HepG2 (cell line): Measurements from ENCODE around the gene METTL1. TPM values are rescaled to one million over a fixed set of nuclear protein-coding genes. Genes with fewer than 3 reads are reported as not detected.

Experiments used
- ARID5B ChIP-seq: IDR thresholded peaks from 2 replicates; pipeline ENCODE4 v1.4.0; 2020; ENCODE audit warnings: mild to moderate bottlenecking, missing genetic modification reagents
- ARNT2 ChIP-seq: sonication (generic); formaldehyde crosslinking; IDR thresholded peaks from 2 replicates; pipeline ENCODE4 v1.8.0; 2022; ENCODE audit warnings: mild to moderate bottlenecking, low read depth, missing genetic modification reagents, moderate library complexity
- CBX1 ChIP-seq: IDR thresholded peaks from one replicate; pipeline ENCODE4 v1.6.1; 2016; ENCODE audit warnings: antibody characterized with exemption, low read depth
- CREM ChIP-seq, 2 experiments: sonication (generic) in 1 of 2; formaldehyde crosslinking in 1 of 2; IDR thresholded peaks; 2 replicates each; pipeline versions ENCODE4 v1.4.0 to v1.6.1; 2016 to 2020; ENCODE audit warnings: antibody characterized with exemption in 1 of 2, mild to moderate bottlenecking in 1 of 2, missing genetic modification reagents in 1 of 2
- GATAD2A ChIP-seq: IDR thresholded peaks from 2 replicates; pipeline ENCODE4 v1.6.1; 2016
- GTF3A ChIP-seq: sonication (generic); formaldehyde crosslinking; conservative IDR thresholded peaks from 2 replicates; pipeline ENCODE4 v1.4.0; 2020; ENCODE audit warnings: mild to moderate bottlenecking, missing genetic modification reagents
- MNT ChIP-seq: fragments of 450-650 bp; IDR thresholded peaks from 2 replicates; pipeline ENCODE4 v1.6.1; 2016
- MTA3 ChIP-seq: sonication (generic); formaldehyde crosslinking; IDR thresholded peaks from 2 replicates; pipeline ENCODE4 v1.4.0; 2020; ENCODE audit warnings: missing genetic modification reagents
- NFE2 ChIP-seq: sonication (generic); formaldehyde crosslinking; IDR thresholded peaks from 2 replicates; pipeline ENCODE4 v1.4.0; 2020; ENCODE audit warnings: missing genetic modification reagents
- NFKBIZ ChIP-seq: IDR thresholded peaks from 2 replicates; pipeline ENCODE4 v1.6.1; 2018; ENCODE audit warnings: missing genetic modification reagents, missing compliant biosample characterization
- POGZ ChIP-seq: sonication (generic); formaldehyde crosslinking; IDR thresholded peaks from 2 replicates; pipeline ENCODE4 v1.4.0; 2020; ENCODE audit warnings: mild to moderate bottlenecking, missing genetic modification reagents
- SMYD3 ChIP-seq: sonication (generic); formaldehyde crosslinking; IDR thresholded peaks from 2 replicates; pipeline ENCODE4 v1.8.1; 2023; ENCODE audit warnings: mild to moderate bottlenecking, missing genetic modification reagents
- SRY ChIP-seq: sonication (generic); formaldehyde crosslinking; IDR thresholded peaks from 2 replicates; pipeline ENCODE4 v1.8.0; 2022; ENCODE audit warnings: mild to moderate bottlenecking, missing genetic modification reagents
- STAT5B ChIP-seq: sonication (generic); formaldehyde crosslinking; IDR thresholded peaks from 2 replicates; pipeline ENCODE4 v1.4.0; 2020; ENCODE audit warnings: missing genetic modification reagents
- ZBTB34 ChIP-seq: sonication (generic); formaldehyde crosslinking; IDR thresholded peaks from 2 replicates; pipeline ENCODE4 v1.8.0; 2022; ENCODE audit warnings: mild to moderate bottlenecking, missing genetic modification reagents
- ZNF232 ChIP-seq: sonication (generic); formaldehyde crosslinking; IDR thresholded peaks from 2 replicates; pipeline ENCODE4 v1.4.0; 2020; ENCODE audit warnings: missing genetic modification reagents, borderline replicate concordance
- ZNF276 ChIP-seq: sonication (generic); formaldehyde crosslinking; IDR thresholded peaks from 2 replicates; pipeline ENCODE4 v1.4.0; 2020; ENCODE audit warnings: mild to moderate bottlenecking, low read depth, missing genetic modification reagents
- ZNF367 ChIP-seq: sonication (generic); formaldehyde crosslinking; IDR thresholded peaks from 2 replicates; pipeline ENCODE4 v1.4.0; 2020; ENCODE audit warnings: missing genetic modification reagents, borderline replicate concordance
- ZSCAN22 ChIP-seq: sonication (generic); formaldehyde crosslinking; IDR thresholded peaks from 2 replicates; pipeline ENCODE4 v1.4.0; 2020; ENCODE audit warnings: mild to moderate bottlenecking, missing genetic modification reagents
- polyA plus RNA-seq, 8 experiments: library from polyadenylated mRNA; depleted of rRNA in 3 of 8; stranded (reverse) in 7 of 8; unstranded in 1 of 8; fragments of >200 nt; fragmentation: Illumina TruSeq in 4 of 8; extraction: Trizol in 4 of 8; gene quantifications; 2 replicates each; pipeline versions ENCODE4 v1.2.1 to v1.2.3, GENCODE V29; 2011 to 2016; ENCODE audit warnings: low read depth in 4 of 8, missing spikeins in 1 of 8, mixed read lengths in 1 of 8; ENCODE audit not compliant: insufficient read depth in 1 of 8
- total RNA-seq, 5 experiments: library from RNA; depleted of rRNA; stranded (reverse); fragments of >200 nt; fragmentation: Illumina TruSeq; extraction: Trizol; gene quantifications; 2 replicates each; pipeline ENCODE4 v1.2.3, GENCODE V29; 2016; ENCODE audit warnings: low read depth in 1 of 5

Gene METTL1
- total and polyA plus RNA-seq, 2 of the 13 experiments (the other 11 are each of a cell fraction or from before 2014, with no cell fraction given): 34.7 to 36.9 TPM

- TF ChIP-seq STAT5B (CRISPR knock-in tag) (no peak), CREM (IDR thresholded peaks at IDR 0.05) (peak; percentile 96), CREM (CRISPR knock-in tag; IDR thresholded peaks at IDR 0.05) (no peak; the same call in 1 of the 2 replicates), NFE2 (CRISPR knock-in tag) (no peak), SRY (peak; percentile 56; the same call in 1 of the 2 replicates), MTA3 (CRISPR knock-in tag) (no peak), ZNF276 (CRISPR knock-in tag) (no peak), ZSCAN22 (CRISPR knock-in tag) (no peak), ZNF232 (CRISPR knock-in tag) (no peak), ZNF367 (CRISPR knock-in tag) (peak; percentile 41; the same call in 1 of the 2 replicates), GTF3A (CRISPR knock-in tag) (no peak), CBX1 (no peak), ZBTB34 (no peak), POGZ (CRISPR knock-in tag) (peak; percentile 31), ARNT2 (CRISPR knock-in tag) (no peak), MNT (peak; percentile 27; the same call in 1 of the 2 replicates), NFKBIZ (CRISPR knock-in tag) (0 out of 2 replicates have a peak, but pooled peaks have one; percentile 24), ARID5B (CRISPR knock-in tag) (peak; percentile 5; the same call in 1 of the 2 replicates), SMYD3 (CRISPR knock-in tag) (no peak), GATAD2A (CRISPR knock-in tag) (no peak)
Observed at GRCh38 chr12:57744777-57745484, 27.0 kb downstream of the METTL1 start, which contains the start of gene TSPAN31 (continued).
